ENCODE data around the gene G6PC1.

- no peak for TF ChIP-seq CTCF (IDR thresholded peaks at IDR 0.05; ENCODE audit: poor library complexity, severe bottlenecking)
- no peak for TF ChIP-seq EZH2 (IDR thresholded peaks at IDR 0.05; ENCODE audit: borderline replicate concordance, insufficient read depth, low read length, poor library complexity, severe bottlenecking)
- no peak for TF ChIP-seq SMC3 (conservative IDR thresholded peaks at IDR 0.05; ENCODE audit: poor library complexity)
- no peak for TF ChIP-seq TAF1 (IDR thresholded peaks at IDR 0.05; ENCODE audit: low read depth)
- TF ChIP-seq RAD21 (conservative IDR thresholded peaks at IDR 0.05): no peak
- no peak for TF ChIP-seq EP300 (conservative IDR thresholded peaks at IDR 0.05; ENCODE audit: poor library complexity, severe bottlenecking)
- no peak for TF ChIP-seq POLR2AphosphoS5 (IDR thresholded peaks at IDR 0.05)
Observed at GRCh38 chr17:42924891-42925290, 24.3 kb downstream of the G6PC1 start.
